ENCODE results near the gene KRT28.

DNA sequence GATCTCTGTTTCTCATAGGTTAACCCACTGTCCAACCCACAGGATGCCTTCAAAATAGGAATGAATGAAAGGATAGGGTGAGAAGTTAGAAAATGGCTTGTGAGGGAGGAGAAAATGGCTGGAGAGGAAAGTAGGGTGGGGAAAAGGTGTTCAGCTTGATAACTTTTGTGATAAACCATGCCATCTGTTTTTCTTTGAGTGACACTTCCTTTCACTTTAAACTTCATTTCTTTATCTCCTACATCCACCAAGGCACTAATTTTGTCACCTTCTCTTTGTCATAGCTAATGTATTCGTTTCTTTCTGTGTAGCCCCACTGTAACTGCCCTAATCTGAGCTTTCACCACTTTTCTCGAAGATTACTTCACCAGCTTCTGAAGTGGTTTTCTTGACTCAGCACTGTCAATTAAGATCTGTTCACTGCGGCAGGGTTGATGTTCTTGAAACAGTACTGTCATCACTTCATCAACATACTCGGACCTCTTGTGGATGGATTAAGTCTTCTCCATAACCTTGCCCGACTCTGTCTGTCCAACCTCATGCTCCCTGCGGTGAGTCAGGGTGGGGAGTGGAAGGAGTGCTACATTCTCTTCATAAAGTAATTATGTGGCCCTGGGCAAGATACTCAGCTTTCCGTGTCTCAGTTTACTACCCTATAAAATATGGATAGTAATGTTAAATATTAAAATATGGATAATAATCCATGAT, 28.1 kb upstream of the KRT28 start:
- no peak for TF ChIP-seq POLR2A (IDR thresholded peaks at IDR 0.05)
- TF ChIP-seq, protein P1, sequence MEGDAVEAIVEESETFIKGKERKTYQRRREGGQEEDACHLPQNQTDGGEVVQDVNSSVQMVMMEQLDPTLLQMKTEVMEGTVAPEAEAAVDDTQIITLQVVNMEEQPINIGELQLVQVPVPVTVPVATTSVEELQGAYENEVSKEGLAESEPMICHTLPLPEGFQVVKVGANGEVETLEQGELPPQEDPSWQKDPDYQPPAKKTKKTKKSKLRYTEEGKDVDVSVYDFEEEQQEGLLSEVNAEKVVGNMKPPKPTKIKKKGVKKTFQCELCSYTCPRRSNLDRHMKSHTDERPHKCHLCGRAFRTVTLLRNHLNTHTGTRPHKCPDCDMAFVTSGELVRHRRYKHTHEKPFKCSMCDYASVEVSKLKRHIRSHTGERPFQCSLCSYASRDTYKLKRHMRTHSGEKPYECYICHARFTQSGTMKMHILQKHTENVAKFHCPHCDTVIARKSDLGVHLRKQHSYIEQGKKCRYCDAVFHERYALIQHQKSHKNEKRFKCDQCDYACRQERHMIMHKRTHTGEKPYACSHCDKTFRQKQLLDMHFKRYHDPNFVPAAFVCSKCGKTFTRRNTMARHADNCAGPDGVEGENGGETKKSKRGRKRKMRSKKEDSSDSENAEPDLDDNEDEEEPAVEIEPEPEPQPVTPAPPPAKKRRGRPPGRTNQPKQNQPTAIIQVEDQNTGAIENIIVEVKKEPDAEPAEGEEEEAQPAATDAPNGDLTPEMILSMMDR (IDR thresholded peaks at IDR 0.05) = no peak
